Esophagus muscularis mucosa (tissue), 4 donors: Measurements from ENCODE around the gene ESRRB. TPM values are rescaled to one million over a fixed set of nuclear protein-coding genes. Genes with fewer than 3 reads are reported as not detected.

ENCODE experiments used
- DNase-seq: peaks from one replicate; pipeline ENCODE4 v3.0.0-alpha.2; 2017; ENCODE audit errors: extremely low spot score
- H3K27ac ChIP-seq, 4 donors: fragments of 200-600 bp; sonication (generic); replicated peaks in 1 of 4; 1 replicate in 3 of 4; 2 replicates in 1 of 4; pipeline ENCODE4 v1.5.1; 2016 to 2019; ENCODE audit warnings: mild to moderate bottlenecking in 1 of 4
- H3K27me3 ChIP-seq, 4 donors: fragments of 200-600 bp; sonication (generic); one replicate each; pipeline versions ENCODE4 v1.5.1 to v1.6.0; 2016 to 2019
- H3K36me3 ChIP-seq, 4 donors: fragments of 200-600 bp; sonication (generic); one replicate each; pipeline ENCODE4 v1.5.1; 2016 to 2019
- H3K4me1 ChIP-seq, 4 donors: fragments of 200-600 bp; sonication (generic); one replicate each; pipeline ENCODE4 v1.5.1; 2016 to 2019
- H3K4me3 ChIP-seq, 4 donors: fragments of 200-600 bp; sonication (generic); 1 replicate in 2 of 4; 2 replicates in 2 of 4; pipeline ENCODE4 v1.5.1; 2016 to 2019; ENCODE audit warnings: mild to moderate bottlenecking in 4 of 4, moderate library complexity in 1 of 4
- H3K9me3 ChIP-seq, 4 donors: fragments of 200-600 bp; sonication (generic); 1 replicate in 3 of 4; 2 replicates in 1 of 4; pipeline ENCODE4 v1.5.1; 2016 to 2019
- CTCF ChIP-seq, 3 experiments: fragments of 200-600 bp in 2 of 3; fragments of 450-650 bp in 1 of 3; sonication (generic) in 2 of 3; IDR thresholded peaks; one replicate each; pipeline ENCODE4 v1.5.1; 2017 to 2019; ENCODE audit warnings: antibody characterized with exemption in 3 of 3, mild to moderate bottlenecking in 2 of 3, moderate library complexity in 1 of 3
- EP300 ChIP-seq: sonication (generic); formaldehyde crosslinking; IDR thresholded peaks from one replicate; pipeline ENCODE4 v1.6.1; 2017; ENCODE audit warnings: antibody characterized with exemption
- POLR2A ChIP-seq: fragments of 450-650 bp; IDR thresholded peaks from one replicate; pipeline ENCODE4 v1.6.1; 2017; ENCODE audit warnings: antibody characterized with exemption, moderate library complexity, mild to moderate bottlenecking, low read depth
- POLR2AphosphoS5 ChIP-seq, 2 donors: sonication (generic); formaldehyde crosslinking; IDR thresholded peaks; one replicate each; pipeline ENCODE4 v1.6.1; 2017; ENCODE audit warnings: antibody characterized with exemption in 2 of 2
- WGBS: methylation state at CpG from one replicate; pipeline ENCODE4 v1.1.5; 2018; 5-methylcytosine and 5-hydroxymethylcytosine counted together
- intact Hi-C: fragments of 100-400 bp; cut with DNase I; formaldehyde crosslinking; loops from one replicate; pipeline ENCODE4 v1.15.1; 2023
- total RNA-seq, 4 donors: library from RNA; depleted of rRNA; stranded (reverse); fragments of >200 nt; gene quantifications; one replicate each; pipeline versions ENCODE4 v1.1.0 to v1.2.1, GENCODE V29; 2016

The ESRRB gene
- total RNA-seq, 4 donors from 2014 or later: 0.17 to 0.26 TPM; not detected in 2

- H3K4me1 ChIP-seq: no peaks in the 10 kb centered on the region
- WGBS: 48% methylated on average over 5 of the region's 5 CpGs
- H3K4me3 ChIP-seq: no peak overlapping the region
- DNase-seq: no peak
- intact Hi-C loops: no loop called here
- no peak overlapping the region for H3K27ac ChIP-seq
- TF ChIP-seq POLR2A (no peak), CTCF (IDR thresholded peaks at IDR 0.05) (no peak), POLR2AphosphoS5 (IDR thresholded peaks at IDR 0.05) (no peak), EP300 (no peak)
- no peaks in the 10 kb centered on the region for H3K9me3 ChIP-seq
- H3K36me3 ChIP-seq: no peaks in the 10 kb centered on the region
- peaks cover 0 to 23% (median 0%) of the 10 kb centered on the region in 4 donors for H3K27me3 ChIP-seq
Observed at GRCh38 chr14:76412501-76412900, 36.6 kb downstream of the ESRRB start.

DNA sequence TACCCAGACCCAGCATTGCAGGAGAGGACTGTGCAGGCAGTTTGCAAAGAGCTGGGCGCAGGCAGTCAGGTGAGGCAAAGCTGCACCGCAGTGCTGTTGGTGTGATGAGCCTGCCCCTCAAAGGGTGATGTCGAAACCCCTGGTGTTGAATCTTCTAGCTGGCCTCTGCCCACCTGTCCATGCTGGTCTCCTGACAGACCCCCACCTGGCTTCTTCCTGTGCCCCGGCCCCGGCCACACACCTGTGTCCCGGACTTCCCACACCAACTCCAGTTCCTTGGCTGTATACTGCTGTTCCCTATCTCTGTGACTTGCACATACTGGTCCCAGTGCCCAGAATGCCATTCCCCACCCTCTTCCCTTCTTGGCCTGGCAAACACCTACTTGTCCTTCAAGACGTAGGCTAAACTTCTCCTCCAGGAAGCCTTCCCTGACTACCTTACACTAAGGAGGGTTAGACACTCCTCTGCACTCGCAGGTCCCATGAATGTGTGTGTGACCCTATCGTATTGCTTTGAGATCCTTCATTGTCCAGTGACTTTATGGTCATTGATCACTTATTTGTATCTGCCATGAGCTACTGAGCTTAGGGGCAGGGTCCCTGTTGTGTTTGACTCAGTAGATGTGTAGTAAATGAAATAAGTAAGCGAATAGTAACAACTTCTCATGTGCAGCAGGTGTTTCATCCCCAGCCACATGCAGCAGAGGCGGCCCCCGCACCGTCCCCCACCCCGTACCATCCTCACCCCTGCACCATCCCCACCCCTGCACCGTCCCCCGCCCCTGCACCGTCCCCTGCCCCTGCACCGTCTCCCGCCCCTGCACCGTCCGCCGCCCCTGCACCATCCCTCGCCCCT is 37.4 kb downstream of the ESRRB start:
- WGBS: 52% methylated on average over 14 of the region's 23 CpGs
- DNase-seq: no peak
- TF ChIP-seq POLR2AphosphoS5 (IDR thresholded peaks at IDR 0.05) (no peak), EP300 (no peak), CTCF (IDR thresholded peaks at IDR 0.05) (no peak)
- intact Hi-C loops: no loop called here
- Histone ChIP-seq H3K4me3 (no peak overlapping the region), H3K27me3 (peaks cover 0 to 23% (median 0%) of the 10 kb centered on the region in 4 donors), H3K27ac (no peak overlapping the region), H3K36me3 (no peaks in the 10 kb centered on the region), H3K4me1 (no peaks in the 10 kb centered on the region), H3K9me3 (no peaks in the 10 kb centered on the region)

GRCh38 chr14:76413962-76414600 is 38.1 kb downstream of the ESRRB start:
- 47% methylated on average over 6 of the region's 36 CpGs for whole genome bisulfite sequencing
- Histone ChIP-seq H3K9me3 (no peaks in the 10 kb centered on the region), H3K36me3 (no peaks in the 10 kb centered on the region), H3K4me3 (no peak overlapping the region), H3K27me3 (peaks cover 0 to 23% (median 0%) of the 10 kb centered on the region in 4 donors), H3K4me1 (no peaks in the 10 kb centered on the region), H3K27ac (no peak overlapping the region)
- TF ChIP-seq CTCF (IDR thresholded peaks at IDR 0.05) (no peak), POLR2AphosphoS5 (IDR thresholded peaks at IDR 0.05) (no peak), EP300 (no peak), POLR2A (no peak)
- intact Hi-C loops: no loop called here
- DNase-seq: no peak

DNA sequence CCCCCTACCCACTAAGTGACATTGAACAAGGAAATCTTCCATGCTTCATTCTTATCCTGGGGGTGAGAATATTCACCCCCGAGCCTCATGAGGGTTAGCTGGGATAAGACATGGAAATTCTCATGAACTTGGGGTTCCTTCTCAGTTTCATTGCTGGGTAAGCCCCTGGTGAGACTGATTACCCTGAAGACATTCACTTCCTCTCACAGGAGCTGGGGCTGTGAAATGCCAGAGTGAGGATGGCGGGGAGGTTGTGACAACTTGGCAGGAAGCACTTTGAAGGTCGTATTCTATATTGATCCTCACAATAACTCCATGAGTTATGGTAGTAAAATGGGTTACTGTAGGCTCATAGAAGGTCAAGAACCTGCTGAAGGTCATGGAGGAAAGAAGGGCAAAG is 43.5 kb downstream of the ESRRB start:
- 47% methylated on average over 3 of the region's 3 CpGs for WGBS
- Histone ChIP-seq H3K36me3 (no peaks in the 10 kb centered on the region), H3K4me1 (no peaks in the 10 kb centered on the region), H3K4me3 (no peak overlapping the region), H3K9me3 (no peaks in the 10 kb centered on the region), H3K27ac (no peak overlapping the region), H3K27me3 (peaks cover 0 to 13% (median 0%) of the 10 kb centered on the region in 4 donors)
- intact Hi-C loops: no loop called here
- no peak for DNase-seq
- TF ChIP-seq POLR2A (no peak), POLR2AphosphoS5 (IDR thresholded peaks at IDR 0.05) (no peak), EP300 (no peak), CTCF (IDR thresholded peaks at IDR 0.05) (no peak)
